HCT116 (cell line): Measurements from ENCODE around the gene SLC27A1.

Experiments used
- CTCF ChIP-seq, 3 experiments: fragments of 200-600 bp in 1 of 3; sonication (generic) in 1 of 3; IDR thresholded peaks in 2 of 3; conservative IDR thresholded peaks in 1 of 3; 2 replicates each; pipeline ENCODE4 v1.5.1; 2012 to 2017; ENCODE audit warnings: low read depth in 2 of 3, low read length in 2 of 3, antibody characterized with exemption in 1 of 3, borderline replicate concordance in 1 of 3, control low read depth in 1 of 3, mild to moderate bottlenecking in 1 of 3, mixed read lengths in 1 of 3, mixed run types in 1 of 3, moderate library complexity in 1 of 3; ENCODE audit not compliant: insufficient read depth in 1 of 3
- EZH2 ChIP-seq: fragments of 200-600 bp; sonication (generic); IDR thresholded peaks from 2 replicates; pipeline ENCODE4 v1.6.1; 2017; ENCODE audit warnings: antibody characterized with exemption, mixed run types
- POLR2A ChIP-seq: IDR thresholded peaks from 2 replicates; pipeline ENCODE4 v1.7.0; 2011; ENCODE audit warnings: borderline replicate concordance; ENCODE audit not compliant: insufficient read depth, insufficient read length; ENCODE audit errors: extremely low read depth
- POLR2AphosphoS5 ChIP-seq: IDR thresholded peaks from 2 replicates; pipeline ENCODE4 v1.6.1; 2011; ENCODE audit warnings: mild to moderate bottlenecking, low read depth, low read length, moderate library complexity
- SIN3A ChIP-seq: IDR thresholded peaks from 2 replicates; pipeline ENCODE4 v1.6.1; 2012; ENCODE audit warnings: low read depth

- TF ChIP-seq SIN3A, result no peak
- TF ChIP-seq CTCF (IDR thresholded peaks at IDR 0.05 in 2 of 3, conservative IDR thresholded peaks at IDR 0.05 in 1 of 3; ENCODE audit: borderline replicate concordance in 1 of 3, insufficient read depth in 1 of 3, low read depth in 2 of 3, low read length in 2 of 3), result no peak
- no peak for TF ChIP-seq POLR2A
- no peak for TF ChIP-seq POLR2AphosphoS5
- TF ChIP-seq EZH2, result no peak
Observed at GRCh38 chr19:17447704-17448130, 22.6 kb upstream of the SLC27A1 start.
